Body of pancreas (tissue), 4 donors: Measurements from ENCODE around the gene SLC45A3. TPM values are rescaled to one million over a fixed set of nuclear protein-coding genes. Genes with fewer than 3 reads are reported as not detected.
A peak's percentile ranks its signal among the peaks of the same experiment; 100 is the strongest.

Source experiments
- ATAC-seq: fragments of 150-250 bp; one replicate; pipeline ENCODE4 v1.9.1; 2016
- DNase-seq, 4 donors: peaks; one replicate each; pipeline ENCODE4 v3.0.0-alpha.2; 2019
- H3K27ac ChIP-seq, 4 donors: fragments of 200-600 bp; sonication (generic); 1 replicate in 3 of 4; 2 replicates in 1 of 4; pipeline versions ENCODE4 v1.5.1 to v1.6.1; 2016 to 2019; ENCODE audit warnings: mild to moderate bottlenecking in 1 of 4, mixed read lengths in 1 of 4, moderate library complexity in 1 of 4
- H3K27me3 ChIP-seq, 2 donors: fragments of 200-600 bp; sonication (generic); one replicate each; pipeline ENCODE4 v1.6.0; 2016; ENCODE audit warnings: mild to moderate bottlenecking in 1 of 2
- H3K36me3 ChIP-seq, 2 donors: fragments of 200-600 bp; sonication (generic); replicated peaks in 1 of 2; 2 replicates each; pipeline ENCODE4 v1.5.1; 2016; ENCODE audit warnings: low read depth in 2 of 2; ENCODE audit not compliant: insufficient read depth in 1 of 2
- H3K4me1 ChIP-seq: fragments of 200-600 bp; sonication (generic); one replicate; pipeline ENCODE4 v1.6.0; 2016
- H3K4me3 ChIP-seq, 2 donors: fragments of 200-600 bp; sonication (generic); 1 replicate in 1 of 2; 2 replicates in 1 of 2; pipeline ENCODE4 v1.5.1; 2016 to 2019
- H3K9me3 ChIP-seq, 3 donors: fragments of 200-600 bp; sonication (generic); 1 replicate in 2 of 3; 2 replicates in 1 of 3; pipeline ENCODE4 v1.5.1; 2016
- POLR2A ChIP-seq, 3 donors: fragments of 450-650 bp; IDR thresholded peaks; one replicate each; pipeline ENCODE4 v1.6.1; 2016; ENCODE audit warnings: antibody characterized with exemption in 3 of 3, mild to moderate bottlenecking in 2 of 3
- WGBS, 2 donors: methylation state at CpG; one replicate each; pipeline ENCODE4 v1.1.5; 2017; 5-methylcytosine and 5-hydroxymethylcytosine counted together
- intact Hi-C: fragments of 100-400 bp; cut with DNase I; formaldehyde crosslinking; loops from one replicate; pipeline ENCODE4 v1.15.1; 2023
- total RNA-seq, 2 donors: library from RNA; depleted of rRNA; stranded (reverse); fragments of >200 nt; gene quantifications; one replicate each; pipeline ENCODE4 v1.1.0, GENCODE V29; 2016
- TF ChIP-seq, protein P1 (sequence below), 7 experiments: fragments of 450-650 bp in 4 of 7; fragments of 200-600 bp in 3 of 7; sonication (generic) in 3 of 7; IDR thresholded peaks; one replicate each; pipeline ENCODE4 v1.5.1; 2016 to 2019; ENCODE audit warnings: antibody characterized with exemption in 7 of 7

Gene SLC45A3
- total RNA-seq, 2 donors from 2014 or later, result 1.3 to 1.6 TPM

DNA sequence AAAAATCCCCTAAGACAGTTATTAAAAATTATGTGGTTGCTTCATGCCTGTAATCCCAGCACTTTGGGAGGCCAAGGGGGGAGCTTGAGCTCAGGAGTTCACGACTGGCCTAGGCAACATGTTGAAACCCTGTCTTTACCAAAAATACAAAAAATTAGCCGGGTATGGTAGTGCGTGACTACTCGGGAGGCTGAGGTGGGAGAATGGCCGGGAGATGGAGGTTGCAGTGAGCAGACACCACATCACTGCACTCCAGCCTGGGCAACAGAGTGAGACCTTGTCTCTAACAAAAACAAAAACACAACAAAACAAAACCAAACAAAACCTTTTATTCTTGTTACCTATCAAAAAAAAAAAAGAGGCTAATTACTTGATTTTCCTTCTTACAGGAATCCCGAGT is 50.6 kb downstream of the SLC45A3 start:
- intact Hi-C loops, result no loop called here
- peak overlapping the region in 3 of 4 donors; percentile 90 to 97 (median 93) for H3K27ac ChIP-seq
- H3K4me3 ChIP-seq, result no peak overlapping the region
- WGBS, 2 donors, result 55 to 69% methylated on average over 5 to 6 of the region's 6 CpGs
- no peaks in the 10 kb centered on the region for H3K27me3 ChIP-seq
- H3K36me3 ChIP-seq, result no peaks in the 10 kb centered on the region
- DNase-seq (no peak), ATAC-seq (no peak)
- TF ChIP-seq POLR2A (IDR thresholded peaks at IDR 0.05), result no peak
- TF ChIP-seq, protein P1, sequence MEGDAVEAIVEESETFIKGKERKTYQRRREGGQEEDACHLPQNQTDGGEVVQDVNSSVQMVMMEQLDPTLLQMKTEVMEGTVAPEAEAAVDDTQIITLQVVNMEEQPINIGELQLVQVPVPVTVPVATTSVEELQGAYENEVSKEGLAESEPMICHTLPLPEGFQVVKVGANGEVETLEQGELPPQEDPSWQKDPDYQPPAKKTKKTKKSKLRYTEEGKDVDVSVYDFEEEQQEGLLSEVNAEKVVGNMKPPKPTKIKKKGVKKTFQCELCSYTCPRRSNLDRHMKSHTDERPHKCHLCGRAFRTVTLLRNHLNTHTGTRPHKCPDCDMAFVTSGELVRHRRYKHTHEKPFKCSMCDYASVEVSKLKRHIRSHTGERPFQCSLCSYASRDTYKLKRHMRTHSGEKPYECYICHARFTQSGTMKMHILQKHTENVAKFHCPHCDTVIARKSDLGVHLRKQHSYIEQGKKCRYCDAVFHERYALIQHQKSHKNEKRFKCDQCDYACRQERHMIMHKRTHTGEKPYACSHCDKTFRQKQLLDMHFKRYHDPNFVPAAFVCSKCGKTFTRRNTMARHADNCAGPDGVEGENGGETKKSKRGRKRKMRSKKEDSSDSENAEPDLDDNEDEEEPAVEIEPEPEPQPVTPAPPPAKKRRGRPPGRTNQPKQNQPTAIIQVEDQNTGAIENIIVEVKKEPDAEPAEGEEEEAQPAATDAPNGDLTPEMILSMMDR (IDR thresholded peaks at IDR 0.05), result no peak
- H3K4me1 ChIP-seq, result peaks cover 31% of the 10 kb centered on the region
- no peaks in the 10 kb centered on the region for H3K9me3 ChIP-seq

GRCh38 chr1:205627956-205628355 is 52.4 kb downstream of the SLC45A3 start:
- no peak for DNase-seq
- Histone ChIP-seq H3K4me3 (no peak overlapping the region), H3K4me1 (peaks cover 35% of the 10 kb centered on the region), H3K27me3 (no peaks in the 10 kb centered on the region), H3K9me3 (no peaks in the 10 kb centered on the region), H3K36me3 (peaks cover 0 to 3% of the 10 kb centered on the region in 2 donors), H3K27ac (no peak overlapping the region)
- ATAC-seq, result no peak
- WGBS, 2 donors, result 83 to 92% methylated on average over 8 of the region's 8 CpGs
- intact Hi-C loops, result no loop called here
- TF ChIP-seq, protein P1 (IDR thresholded peaks at IDR 0.05), result no peak
- TF ChIP-seq POLR2A (IDR thresholded peaks at IDR 0.05), result no peak

DNA sequence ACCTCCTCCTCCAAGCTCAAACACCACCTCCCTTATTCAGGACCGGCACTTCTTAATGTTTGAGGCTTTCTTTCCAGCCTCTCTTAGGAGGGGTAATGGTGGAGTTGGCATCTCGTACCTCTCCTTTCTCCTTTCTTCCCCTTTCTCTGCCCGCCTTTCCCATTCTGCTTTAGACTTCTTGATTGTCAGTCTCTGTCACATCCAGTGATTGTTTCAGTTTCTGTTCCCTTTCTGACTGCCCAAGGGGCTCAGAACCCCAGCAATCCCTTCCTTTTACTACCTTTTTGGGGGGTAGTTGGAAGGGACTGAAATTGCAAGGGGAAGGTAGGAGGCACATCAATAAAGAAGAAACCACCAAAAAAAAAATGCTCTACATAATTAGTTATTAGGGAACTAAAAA is 54.1 kb downstream of the SLC45A3 start:
- H3K36me3 ChIP-seq, result peaks cover 0 to 10% of the 10 kb centered on the region in 2 donors
- intact Hi-C loops, result no loop called here
- H3K4me3 ChIP-seq, result no peak overlapping the region
- DNase-seq (no peak), ATAC-seq (no peak)
- no peaks in the 10 kb centered on the region for H3K27me3 ChIP-seq
- peaks cover 32% of the 10 kb centered on the region for H3K4me1 ChIP-seq
- TF ChIP-seq, protein P1 (IDR thresholded peaks at IDR 0.05), result no peak
- TF ChIP-seq POLR2A (IDR thresholded peaks at IDR 0.05), result no peak
- 81 to 85% methylated on average over 3 of the region's 3 CpGs for WGBS, 2 donors
- H3K9me3 ChIP-seq, result no peaks in the 10 kb centered on the region
- H3K27ac ChIP-seq, result no peak overlapping the region

- Histone ChIP-seq H3K27ac (no peak overlapping the region), H3K4me3 (no peak overlapping the region), H3K27me3 (no peaks in the 10 kb centered on the region), H3K9me3 (no peaks in the 10 kb centered on the region), H3K4me1 (peaks cover 38% of the 10 kb centered on the region), H3K36me3 (peaks cover 0 to 10% of the 10 kb centered on the region in 2 donors)
- 93% methylated on average over 4 of the region's 4 CpGs for WGBS, 2 donors
- intact Hi-C loops, result no loop called here
- ATAC-seq, result no peak
- TF ChIP-seq, protein P1 (IDR thresholded peaks at IDR 0.05), result no peak
- no peak for TF ChIP-seq POLR2A (IDR thresholded peaks at IDR 0.05)
- no peak for DNase-seq
Observed at GRCh38 chr1:205623646-205624045, 56.7 kb downstream of the SLC45A3 start.

GRCh38 chr1:205620269-205620668 is 60.0 kb downstream of the SLC45A3 start:
- Histone ChIP-seq H3K36me3 (peaks cover 0 to 10% of the 10 kb centered on the region in 2 donors), H3K4me3 (no peak overlapping the region), H3K9me3 (no peaks in the 10 kb centered on the region), H3K27ac (peak overlapping the region in 3 of 4 donors; percentile 28 to 76 (median 67)), H3K4me1 (peaks cover 53% of the 10 kb centered on the region), H3K27me3 (no peaks in the 10 kb centered on the region)
- ATAC-seq, result no peak
- WGBS, 2 donors, result 87 to 90% methylated on average over 6 of the region's 6 CpGs
- TF ChIP-seq, protein P1 (IDR thresholded peaks at IDR 0.05), result no peak
- TF ChIP-seq POLR2A (IDR thresholded peaks at IDR 0.05), result no peak
- intact Hi-C loops, result no loop called here
- no peak for DNase-seq
